Activated T-helper 2 cell treated with anti-CD3 and anti-CD28 coated beads, Interferon-gamma antibody, Interleukin-2, Interleukin-4, amounts not matched to agents 10 μg/mL and 5 μg/mL and 100 μg/mL, durations not matched to agents 14 hours and 24 hours and 36 hours (primary cell): ENCODE results near the gene CDH16. TPM values are rescaled to one million over a fixed set of nuclear protein-coding genes. Genes with fewer than 3 reads are reported as not detected.

ENCODE experiments used
- DNase-seq: peaks from one replicate; pipeline ENCODE4 v3.0.0; 2021; ENCODE audit warnings: low spot score
- H3K27ac Mint-ChIP-seq: one replicate; pipeline ENCODE4 v1.8.0; 2021; ENCODE audit warnings: mixed read lengths
- H3K27me3 Mint-ChIP-seq: one replicate; pipeline ENCODE4 v1.8.0; 2021; ENCODE audit warnings: low read depth, mixed read lengths
- H3K36me3 Mint-ChIP-seq: one replicate; pipeline ENCODE4 v1.8.0; 2021; ENCODE audit warnings: low read depth, mixed read lengths
- H3K4me1 Mint-ChIP-seq: one replicate; pipeline ENCODE4 v1.8.0; 2021; ENCODE audit warnings: low read depth, mixed read lengths
- H3K4me3 Mint-ChIP-seq: one replicate; pipeline ENCODE4 v1.8.0; 2021; ENCODE audit warnings: low read depth, mild to moderate bottlenecking, moderate library complexity, mixed read lengths
- H3K9me3 Mint-ChIP-seq: one replicate; pipeline ENCODE4 v1.8.0; 2021; ENCODE audit warnings: mixed read lengths
- intact Hi-C: fragments of 100-400 bp; cut with micrococcal nuclease; formaldehyde crosslinking; loops from one replicate; pipeline ENCODE4 v1.15.1; 2023
- total RNA-seq: library from RNA; stranded (reverse); gene quantifications from 2 replicates; pipeline ENCODE4 v1.2.3, GENCODE V29; 2022

The CDH16 gene
- total RNA-seq, 1 donor from 2014 or later, result not detected

GRCh38 chr16:66859397-66860068, 59.2 kb downstream of the CDH16 start:
- H3K9me3 Mint-ChIP-seq, result no peaks in the 10 kb centered on the region
- H3K27ac Mint-ChIP-seq, result no peak overlapping the region
- H3K4me1 Mint-ChIP-seq, result no peaks in the 10 kb centered on the region
- no peak for DNase-seq
- no peaks in the 10 kb centered on the region for H3K27me3 Mint-ChIP-seq
- intact Hi-C loops, result no loop called here
- no peaks in the 10 kb centered on the region for H3K36me3 Mint-ChIP-seq
- H3K4me3 Mint-ChIP-seq, result no peak overlapping the region

DNA sequence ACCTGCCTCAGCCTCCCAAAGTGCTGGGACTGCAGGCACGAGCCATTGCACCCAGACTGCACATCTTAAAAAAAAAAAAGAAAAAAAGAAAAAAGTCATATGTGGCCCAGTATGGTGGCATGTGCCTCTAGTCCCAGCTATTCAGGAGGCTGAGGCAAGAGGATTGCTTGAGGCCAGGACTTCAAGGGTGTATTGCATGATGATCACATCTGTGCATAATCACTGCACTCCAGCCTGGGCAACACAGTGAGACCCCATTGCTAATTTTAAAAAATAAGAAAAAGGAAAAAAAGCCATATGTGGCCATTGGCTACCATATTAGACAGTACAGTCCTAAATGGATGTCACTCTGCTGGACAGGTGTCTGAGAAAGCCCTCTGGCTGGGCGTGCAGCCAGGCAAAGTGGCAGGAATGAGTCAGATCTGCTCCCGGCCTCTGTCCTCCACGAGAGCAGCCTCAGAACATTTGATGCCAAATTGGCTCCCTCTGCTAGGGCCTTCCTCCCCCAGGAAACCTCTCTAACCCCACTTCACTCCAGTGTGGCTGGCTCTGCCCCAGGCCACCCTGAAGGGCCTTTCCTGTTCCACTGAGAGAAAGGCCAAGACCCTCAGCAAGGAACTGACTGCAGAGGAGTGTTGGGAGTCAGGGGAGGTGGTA, 59.8 kb downstream of the CDH16 start:
- no peaks in the 10 kb centered on the region for H3K27me3 Mint-ChIP-seq
- no peaks in the 10 kb centered on the region for H3K36me3 Mint-ChIP-seq
- DNase-seq, result no peak
- no peaks in the 10 kb centered on the region for H3K9me3 Mint-ChIP-seq
- intact Hi-C loops, result no loop called here
- H3K4me1 Mint-ChIP-seq, result no peaks in the 10 kb centered on the region
- H3K4me3 Mint-ChIP-seq, result no peak overlapping the region
- no peak overlapping the region for H3K27ac Mint-ChIP-seq

Other genes starting within 250 kb of the CDH16 start
- gene CMTM4, start 222.1 kb downstream of the CDH16 start, total RNA-seq, result 3.8 and 4.0 TPM in 2 replicates
- 54.6 and 62.7 TPM in 2 replicates for gene DYNC1LI2, start 167.3 kb downstream of the CDH16 start, total RNA-seq
- 0.34 TPM in 1 of 2 replicates, not detected in the other for gene TERB1, start 117.3 kb downstream of the CDH16 start, total RNA-seq
- 123 and 125 TPM in 2 replicates for gene NAE1, start 87.9 kb downstream of the CDH16 start, total RNA-seq
- 0.59 and 1.1 TPM in 2 replicates for gene CA7, start 74.5 kb downstream of the CDH16 start, total RNA-seq
- gene PDP2, start 38.4 kb downstream of the CDH16 start, total RNA-seq, result 40.6 and 40.7 TPM in 2 replicates
- gene RRAD, start 6.7 kb upstream of the CDH16 start, total RNA-seq, result 1.2 and 1.8 TPM in 2 replicates
- 161 and 165 TPM in 2 replicates for gene CIAO2B, start 15.5 kb upstream of the CDH16 start, total RNA-seq
- 35.3 and 36.8 TPM in 2 replicates for gene CES2, start 16.6 kb upstream of the CDH16 start, total RNA-seq
- gene CES3, start 42.4 kb upstream of the CDH16 start, total RNA-seq, result 9.4 and 10.6 TPM in 2 replicates
- 29.8 and 30.1 TPM in 2 replicates for gene CES4A, start 69.7 kb upstream of the CDH16 start, total RNA-seq
- 156 and 159 TPM in 2 replicates for gene CBFB, start 110.3 kb upstream of the CDH16 start, total RNA-seq
- gene PHAF1, start 191.1 kb upstream of the CDH16 start, total RNA-seq, result 17.4 and 17.8 TPM in 2 replicates
- gene B3GNT9, start 232.1 kb upstream of the CDH16 start, total RNA-seq, result 5.0 and 5.1 TPM in 2 replicates
- gene TRADD, start 241.0 kb upstream of the CDH16 start, total RNA-seq, result 35.0 and 38.3 TPM in 2 replicates
- 26.4 and 26.7 TPM in 2 replicates for gene FBXL8, start 241.1 kb upstream of the CDH16 start, total RNA-seq
- 33.4 and 33.9 TPM in 2 replicates for gene HSF4, start 245.9 kb upstream of the CDH16 start, total RNA-seq